Measurements from ENCODE around the gene NAALADL2.

DNA sequence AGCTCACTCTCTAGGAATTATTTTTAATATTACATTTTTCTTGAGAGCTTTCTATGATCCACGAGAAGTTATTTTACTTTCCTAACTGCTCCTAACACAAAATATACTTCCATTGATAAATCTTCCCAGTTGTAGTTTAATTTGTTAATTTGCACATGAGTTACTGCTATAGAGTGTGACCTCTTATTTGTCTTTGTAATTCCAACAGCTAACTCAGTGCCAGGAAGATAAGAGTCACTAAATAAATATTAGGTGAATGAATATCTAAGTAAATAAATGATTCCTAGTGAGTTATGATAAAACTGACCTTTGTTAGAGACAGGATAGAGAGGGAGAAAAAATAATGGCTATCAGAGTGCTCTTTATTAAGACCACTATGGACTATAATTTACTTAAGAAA lies 319.9 kb downstream of the NAALADL2 start:
- TF ChIP-seq POLR2A (IDR thresholded peaks at IDR 0.05): no peak
- TF ChIP-seq, protein P1, sequence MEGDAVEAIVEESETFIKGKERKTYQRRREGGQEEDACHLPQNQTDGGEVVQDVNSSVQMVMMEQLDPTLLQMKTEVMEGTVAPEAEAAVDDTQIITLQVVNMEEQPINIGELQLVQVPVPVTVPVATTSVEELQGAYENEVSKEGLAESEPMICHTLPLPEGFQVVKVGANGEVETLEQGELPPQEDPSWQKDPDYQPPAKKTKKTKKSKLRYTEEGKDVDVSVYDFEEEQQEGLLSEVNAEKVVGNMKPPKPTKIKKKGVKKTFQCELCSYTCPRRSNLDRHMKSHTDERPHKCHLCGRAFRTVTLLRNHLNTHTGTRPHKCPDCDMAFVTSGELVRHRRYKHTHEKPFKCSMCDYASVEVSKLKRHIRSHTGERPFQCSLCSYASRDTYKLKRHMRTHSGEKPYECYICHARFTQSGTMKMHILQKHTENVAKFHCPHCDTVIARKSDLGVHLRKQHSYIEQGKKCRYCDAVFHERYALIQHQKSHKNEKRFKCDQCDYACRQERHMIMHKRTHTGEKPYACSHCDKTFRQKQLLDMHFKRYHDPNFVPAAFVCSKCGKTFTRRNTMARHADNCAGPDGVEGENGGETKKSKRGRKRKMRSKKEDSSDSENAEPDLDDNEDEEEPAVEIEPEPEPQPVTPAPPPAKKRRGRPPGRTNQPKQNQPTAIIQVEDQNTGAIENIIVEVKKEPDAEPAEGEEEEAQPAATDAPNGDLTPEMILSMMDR (IDR thresholded peaks at IDR 0.05): no peak

All from body of pancreas (tissue), 4 donors.